ENCODE results near the gene NEIL3. TPM values are rescaled to one million over a fixed set of nuclear protein-coding genes. Genes with fewer than 3 reads are reported as not detected.

NEIL3 gene
- total and polyA plus RNA-seq, 3 donors from 2014 or later, result 2.0 to 2.7 (median 2.0) TPM

GRCh38 chr4:177369372-177369771, 59.7 kb downstream of the NEIL3 start:
- no peak for DNase-seq
- Histone ChIP-seq H3K27ac (no peak overlapping the region), H3K4me3 (no peak overlapping the region), H3K9me3 (no peaks in the 10 kb centered on the region), H3K27me3 (no peaks in the 10 kb centered on the region), H3K36me3 (ENCODE audit: low read depth, missing control alignments) (no peaks in the 10 kb centered on the region), H3K4me1 (no peaks in the 10 kb centered on the region)
- WGBS, 2 donors, result 88 to 90% methylated on average over 5 of the region's 5 CpGs
- no peak for TF ChIP-seq POLR2A (IDR thresholded peaks at IDR 0.05)
- TF ChIP-seq, protein P1, sequence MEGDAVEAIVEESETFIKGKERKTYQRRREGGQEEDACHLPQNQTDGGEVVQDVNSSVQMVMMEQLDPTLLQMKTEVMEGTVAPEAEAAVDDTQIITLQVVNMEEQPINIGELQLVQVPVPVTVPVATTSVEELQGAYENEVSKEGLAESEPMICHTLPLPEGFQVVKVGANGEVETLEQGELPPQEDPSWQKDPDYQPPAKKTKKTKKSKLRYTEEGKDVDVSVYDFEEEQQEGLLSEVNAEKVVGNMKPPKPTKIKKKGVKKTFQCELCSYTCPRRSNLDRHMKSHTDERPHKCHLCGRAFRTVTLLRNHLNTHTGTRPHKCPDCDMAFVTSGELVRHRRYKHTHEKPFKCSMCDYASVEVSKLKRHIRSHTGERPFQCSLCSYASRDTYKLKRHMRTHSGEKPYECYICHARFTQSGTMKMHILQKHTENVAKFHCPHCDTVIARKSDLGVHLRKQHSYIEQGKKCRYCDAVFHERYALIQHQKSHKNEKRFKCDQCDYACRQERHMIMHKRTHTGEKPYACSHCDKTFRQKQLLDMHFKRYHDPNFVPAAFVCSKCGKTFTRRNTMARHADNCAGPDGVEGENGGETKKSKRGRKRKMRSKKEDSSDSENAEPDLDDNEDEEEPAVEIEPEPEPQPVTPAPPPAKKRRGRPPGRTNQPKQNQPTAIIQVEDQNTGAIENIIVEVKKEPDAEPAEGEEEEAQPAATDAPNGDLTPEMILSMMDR (IDR thresholded peaks at IDR 0.05), result no peak
- intact Hi-C loops (cut with DNase I; ENCODE audit: low total_unique reads), result no loop called here

GRCh38 chr4:177371461-177371860, 61.8 kb downstream of the NEIL3 start:
- 39 to 54% methylated on average over 4 of the region's 4 CpGs for WGBS, 2 donors
- no peak for DNase-seq
- TF ChIP-seq POLR2A (IDR thresholded peaks at IDR 0.05), result no peak
- TF ChIP-seq, protein P1 (IDR thresholded peaks at IDR 0.05), result no peak
- intact Hi-C loops (cut with DNase I; ENCODE audit: low total_unique reads), result no loop called here
- no peak overlapping the region for H3K27ac ChIP-seq
- no peaks in the 10 kb centered on the region for H3K36me3 ChIP-seq (ENCODE audit: low read depth, missing control alignments)
- H3K27me3 ChIP-seq, result no peaks in the 10 kb centered on the region
- H3K9me3 ChIP-seq, result no peaks in the 10 kb centered on the region
- H3K4me1 ChIP-seq, result no peaks in the 10 kb centered on the region
- no peak overlapping the region for H3K4me3 ChIP-seq

GRCh38 chr4:177374966-177375365, 65.3 kb downstream of the NEIL3 start:
- H3K4me3 ChIP-seq, result no peak overlapping the region
- no peak for TF ChIP-seq POLR2A (IDR thresholded peaks at IDR 0.05)
- H3K4me1 ChIP-seq, result no peaks in the 10 kb centered on the region
- H3K27ac ChIP-seq, result no peak overlapping the region
- H3K9me3 ChIP-seq, result no peaks in the 10 kb centered on the region
- intact Hi-C loops (cut with DNase I; ENCODE audit: low total_unique reads), result no loop called here
- H3K27me3 ChIP-seq, result no peaks in the 10 kb centered on the region
- WGBS, 2 donors, result 49 to 69% methylated on average over 5 of the region's 5 CpGs
- H3K36me3 ChIP-seq (ENCODE audit: low read depth, missing control alignments), result no peaks in the 10 kb centered on the region
- DNase-seq, result no peak

DNA sequence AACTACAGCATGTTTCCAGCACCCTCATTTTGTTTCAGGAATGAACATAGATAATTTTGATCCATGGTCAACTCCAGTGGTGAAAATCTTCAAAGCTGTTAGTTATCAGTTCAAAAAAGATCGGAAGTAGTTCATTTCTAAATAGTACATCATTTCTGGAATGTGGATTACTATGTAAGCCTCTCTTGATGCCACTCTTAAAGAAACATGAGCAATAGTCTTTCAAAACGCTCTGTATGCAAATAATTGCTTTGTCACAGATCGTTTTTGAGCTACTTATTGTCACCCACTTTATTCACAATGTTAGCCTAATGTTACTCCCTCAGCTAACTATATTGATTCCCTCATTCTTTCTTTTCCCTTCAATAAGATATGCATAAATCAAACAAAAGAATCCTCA, 65.7 kb downstream of the NEIL3 start:
- Histone ChIP-seq H3K4me1 (no peaks in the 10 kb centered on the region), H3K27me3 (no peaks in the 10 kb centered on the region), H3K27ac (no peak overlapping the region), H3K36me3 (ENCODE audit: low read depth, missing control alignments) (no peaks in the 10 kb centered on the region), H3K9me3 (no peaks in the 10 kb centered on the region), H3K4me3 (no peak overlapping the region)
- no peak for DNase-seq
- TF ChIP-seq POLR2A (IDR thresholded peaks at IDR 0.05), result no peak
- TF ChIP-seq, protein P1 (IDR thresholded peaks at IDR 0.05), result no peak
- intact Hi-C loops (cut with DNase I; ENCODE audit: low total_unique reads), result no loop called here
- 52 to 59% methylated on average over 3 of the region's 3 CpGs for WGBS, 2 donors

DNA sequence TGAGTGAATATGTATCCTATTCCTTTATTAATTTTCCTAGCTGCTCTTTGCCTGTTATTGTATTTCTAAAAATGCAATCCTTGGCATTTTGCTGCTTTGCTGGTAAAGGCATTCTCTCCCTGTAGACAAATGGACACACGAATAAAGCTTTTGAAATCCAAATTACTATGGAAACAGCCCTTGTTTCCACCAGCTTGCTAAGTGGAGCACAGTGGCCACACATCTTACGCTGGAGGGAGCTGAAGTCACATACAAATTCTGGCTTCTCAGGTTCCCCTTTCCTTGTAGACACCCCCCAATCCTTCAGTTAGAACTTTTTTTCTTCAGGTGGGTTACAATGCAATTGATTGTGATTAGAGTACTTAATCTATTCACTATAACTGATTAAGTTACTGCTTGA, 66.3 kb downstream of the NEIL3 start:
- no peak overlapping the region for H3K4me3 ChIP-seq
- 84 to 93% methylated on average over 2 of the region's 2 CpGs for WGBS, 2 donors
- no peak overlapping the region for H3K27ac ChIP-seq
- H3K27me3 ChIP-seq, result no peaks in the 10 kb centered on the region
- H3K36me3 ChIP-seq (ENCODE audit: low read depth, missing control alignments), result no peaks in the 10 kb centered on the region
- no peaks in the 10 kb centered on the region for H3K9me3 ChIP-seq
- no peak for TF ChIP-seq POLR2A (IDR thresholded peaks at IDR 0.05)
- TF ChIP-seq, protein P1 (IDR thresholded peaks at IDR 0.05), result no peak
- intact Hi-C loops (cut with DNase I; ENCODE audit: low total_unique reads), result no loop called here
- H3K4me1 ChIP-seq, result no peaks in the 10 kb centered on the region
- no peak for DNase-seq

Measured in testis (tissue), 3 donors.